Spinal cord (tissue), 10 donors: Measurements from ENCODE around the gene TMPRSS9. TPM values are rescaled to one million over a fixed set of nuclear protein-coding genes. Genes with fewer than 3 reads are reported as not detected.
A peak's percentile ranks its signal among the peaks of the same experiment; 100 is the strongest.

Source experiments
- DNase-seq, 6 donors: peaks; one replicate each; pipeline versions ENCODE4 v3.0.0 to v3.0.0-alpha.2; 2013 to 2015; ENCODE audit warnings: low spot score in 6 of 6, low read depth in 4 of 6
- H3K27ac ChIP-seq: one replicate; pipeline ENCODE4 v1.5.1; 2013; ENCODE audit warnings: low read depth, low read length, control low read depth
- H3K27me3 ChIP-seq: one replicate; pipeline ENCODE4 v1.6.1; 2013; ENCODE audit warnings: low read length; ENCODE audit not compliant: control insufficient read depth, insufficient read depth
- H3K36me3 ChIP-seq: one replicate; pipeline ENCODE4 v1.6.1; 2013; ENCODE audit warnings: low read length; ENCODE audit not compliant: control insufficient read depth, insufficient read depth
- H3K4me1 ChIP-seq: one replicate; pipeline ENCODE4 v1.6.1; 2013; ENCODE audit warnings: low read length; ENCODE audit not compliant: control insufficient read depth, insufficient read depth
- H3K4me3 ChIP-seq: one replicate; pipeline ENCODE4 v1.5.1; 2013; ENCODE audit warnings: low read depth, low read length, control low read depth
- H3K9me3 ChIP-seq: one replicate; pipeline ENCODE4 v1.6.1; 2013; ENCODE audit warnings: low read length; ENCODE audit not compliant: control insufficient read depth, insufficient read depth
- WGBS: methylation state at CpG from one replicate; pipeline ENCODE4 v1.1.5; 2013; ENCODE audit warnings: missing lambda C conversion rate; ENCODE audit not compliant: insufficient coverage; 5-methylcytosine and 5-hydroxymethylcytosine counted together
- polyA plus RNA-seq, 2 donors: library from polyadenylated mRNA; unstranded; fragments of 120-200 nt; gene quantifications; one replicate each; pipeline ENCODE4 v1.2.1, GENCODE V29; 2013; ENCODE audit not compliant: insufficient read length in 2 of 2
- total RNA-seq, 2 donors: library from RNA; depleted of rRNA in 1 of 2; stranded (reverse); fragments of 120-200 nt in 1 of 2; fragments of >200 nt in 1 of 2; gene quantifications; one replicate each; pipeline versions ENCODE4 v1.2.3 to v1.2.4, GENCODE V29; 2013 to 2014
- donor health status: healthy.

The TMPRSS9 gene
- total and polyA plus RNA-seq, 4 donors = 0.33 to 3.8 (median 1.4) TPM

DNA sequence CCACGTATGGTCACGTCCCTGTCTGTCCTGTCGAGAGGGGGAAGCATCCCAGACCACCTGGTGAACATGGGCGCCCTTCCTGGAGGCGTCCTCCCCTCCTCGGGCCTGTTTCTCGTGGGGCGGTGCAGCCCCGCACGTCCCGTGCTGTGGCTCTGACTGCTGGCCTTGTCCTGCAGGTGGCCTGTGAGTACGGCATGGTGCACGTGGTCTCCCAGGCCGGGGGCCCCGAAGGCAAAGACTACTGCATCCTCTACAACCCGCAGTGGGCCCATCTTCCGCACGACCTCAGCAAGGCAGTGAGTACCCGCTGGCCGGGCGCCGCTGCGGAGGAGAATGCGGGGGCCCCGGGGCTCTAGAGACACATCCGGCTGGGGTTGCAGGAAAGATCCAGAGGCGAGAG, 25.6 kb upstream of the TMPRSS9 start:
- no peaks in the 10 kb centered on the region for H3K9me3 ChIP-seq
- no peaks in the 10 kb centered on the region for H3K27me3 ChIP-seq
- 95% methylated on average over 27 of the region's 27 CpGs for WGBS
- H3K4me3 ChIP-seq = no peak overlapping the region
- DNase-seq = no peak
- H3K36me3 ChIP-seq = peaks cover 75% of the 10 kb centered on the region
- peaks cover 70% of the 10 kb centered on the region for H3K4me1 ChIP-seq
- H3K27ac ChIP-seq = no peak overlapping the region

DNA sequence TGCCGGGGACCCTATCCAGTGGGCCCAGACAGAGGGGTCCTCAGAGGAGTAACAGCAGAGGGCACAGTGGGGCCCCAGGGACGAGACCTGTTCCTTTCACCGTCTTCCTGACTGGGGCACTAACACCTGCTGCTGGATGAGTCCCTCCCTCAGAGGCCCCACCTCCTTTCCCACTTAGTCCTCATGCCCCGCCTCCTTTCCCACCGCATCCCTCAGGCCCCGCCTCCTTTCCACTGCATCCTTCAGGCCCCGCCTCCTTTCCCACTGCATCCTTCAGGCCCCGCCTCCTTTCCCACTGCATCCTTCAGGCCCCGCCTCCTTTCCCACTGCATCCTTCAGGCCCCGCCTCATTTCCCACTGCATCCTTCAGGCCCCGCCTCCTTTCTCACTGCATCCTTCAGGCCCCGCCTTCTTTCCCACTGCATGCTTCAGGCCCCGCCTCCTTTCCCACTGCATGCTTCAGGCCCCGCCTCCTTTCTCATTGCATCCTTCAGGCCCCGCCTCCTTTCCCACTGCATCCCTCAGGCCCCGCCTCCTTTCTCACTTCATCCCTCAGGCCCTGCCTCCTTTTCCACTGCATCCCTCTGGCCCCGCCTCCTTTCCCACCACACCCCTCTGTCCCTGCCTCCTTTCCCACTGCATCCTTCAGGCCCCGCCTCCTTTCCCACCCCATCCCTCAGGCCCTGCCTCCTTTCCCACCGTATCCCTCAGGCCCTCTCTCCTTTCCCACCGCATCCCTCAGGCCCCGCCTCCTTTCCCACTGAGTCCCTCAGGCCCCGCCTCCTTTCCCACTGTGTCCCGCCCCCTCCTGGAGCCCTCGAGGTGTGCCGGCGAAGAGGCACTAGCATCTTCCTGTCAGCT, 24.8 kb upstream of the TMPRSS9 start:
- WGBS = 93% methylated on average over 24 of the region's 26 CpGs
- Histone ChIP-seq H3K4me1 (peaks cover 62% of the 10 kb centered on the region), H3K36me3 (peaks cover 83% of the 10 kb centered on the region), H3K27me3 (no peaks in the 10 kb centered on the region), H3K4me3 (no peak overlapping the region), H3K27ac (no peak overlapping the region), H3K9me3 (no peaks in the 10 kb centered on the region)
- no peak for DNase-seq

DNA sequence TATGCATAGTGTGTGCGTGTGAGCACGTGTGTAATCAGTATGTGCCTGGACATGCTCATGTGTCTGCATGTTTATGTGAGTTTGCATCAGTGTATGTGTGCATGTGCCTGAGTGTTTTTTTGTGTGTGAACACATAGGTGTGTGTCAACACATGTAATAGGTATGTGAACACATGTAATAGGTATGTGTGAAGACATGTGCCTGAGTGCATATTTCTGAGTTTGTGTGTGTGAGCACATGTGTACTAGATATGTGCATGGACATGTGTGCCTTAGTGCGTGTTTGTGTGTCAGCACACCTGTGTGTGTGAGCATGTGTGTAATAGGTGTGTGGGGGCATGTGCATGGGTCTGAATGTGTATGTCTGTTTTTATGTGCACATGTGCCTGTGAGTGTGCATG, 24.2 kb upstream of the TMPRSS9 start:
- WGBS = 79% methylated on average over 3 of the region's 3 CpGs
- no peak for DNase-seq
- H3K4me1 ChIP-seq = peaks cover 56% of the 10 kb centered on the region
- H3K27ac ChIP-seq = no peak overlapping the region
- peaks cover 86% of the 10 kb centered on the region for H3K36me3 ChIP-seq
- no peak overlapping the region for H3K4me3 ChIP-seq
- no peaks in the 10 kb centered on the region for H3K9me3 ChIP-seq
- H3K27me3 ChIP-seq = no peaks in the 10 kb centered on the region

DNA sequence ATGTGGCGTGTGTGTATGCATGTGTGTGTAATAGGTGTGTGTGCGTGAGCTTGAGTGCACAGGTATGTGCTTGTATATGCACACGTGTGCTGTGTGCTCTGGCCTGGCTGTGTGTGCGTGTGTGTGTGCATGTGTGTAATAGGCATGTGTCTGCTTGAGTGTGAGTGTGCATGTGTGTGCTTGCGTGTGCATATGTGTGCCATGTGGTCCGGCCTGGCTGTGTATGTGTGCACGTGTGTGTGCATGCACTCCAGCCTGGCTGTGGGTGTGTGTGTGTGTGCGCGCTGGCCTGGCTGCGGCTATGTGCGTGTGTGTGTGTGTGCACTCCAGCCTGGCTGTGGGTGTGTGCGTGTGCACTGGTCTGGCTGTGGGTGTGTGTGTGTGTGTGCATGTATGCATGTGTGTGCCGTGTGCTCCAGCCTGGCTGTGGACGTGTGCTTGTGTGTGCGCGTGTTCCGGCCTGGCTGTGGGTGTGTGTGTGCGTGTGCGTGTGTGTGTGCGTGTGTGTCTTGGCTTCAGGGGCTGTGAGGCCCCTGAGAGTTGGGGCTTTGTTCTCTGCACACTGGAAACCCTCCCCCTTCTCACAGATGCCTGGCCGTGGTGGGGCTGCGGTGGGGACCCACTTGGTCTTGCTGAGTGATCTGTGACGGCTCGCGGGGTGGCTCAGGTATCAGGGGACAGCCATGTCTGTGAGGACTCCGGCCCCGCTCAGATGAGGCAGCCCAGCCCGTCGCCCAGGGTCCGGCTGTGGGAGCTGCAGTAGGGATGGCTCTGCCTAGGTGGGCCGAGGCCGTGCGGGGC, 23.3 kb upstream of the TMPRSS9 start:
- peaks cover 93% of the 10 kb centered on the region for H3K36me3 ChIP-seq
- H3K27me3 ChIP-seq = no peaks in the 10 kb centered on the region
- peak in 1 of 6 donors; percentile 25 for DNase-seq
- no peaks in the 10 kb centered on the region for H3K9me3 ChIP-seq
- 78% methylated on average over 26 of the region's 33 CpGs for WGBS
- H3K4me1 ChIP-seq = peaks cover 47% of the 10 kb centered on the region
- H3K27ac ChIP-seq = peak overlapping the region; percentile 52
- no peak overlapping the region for H3K4me3 ChIP-seq

DNA sequence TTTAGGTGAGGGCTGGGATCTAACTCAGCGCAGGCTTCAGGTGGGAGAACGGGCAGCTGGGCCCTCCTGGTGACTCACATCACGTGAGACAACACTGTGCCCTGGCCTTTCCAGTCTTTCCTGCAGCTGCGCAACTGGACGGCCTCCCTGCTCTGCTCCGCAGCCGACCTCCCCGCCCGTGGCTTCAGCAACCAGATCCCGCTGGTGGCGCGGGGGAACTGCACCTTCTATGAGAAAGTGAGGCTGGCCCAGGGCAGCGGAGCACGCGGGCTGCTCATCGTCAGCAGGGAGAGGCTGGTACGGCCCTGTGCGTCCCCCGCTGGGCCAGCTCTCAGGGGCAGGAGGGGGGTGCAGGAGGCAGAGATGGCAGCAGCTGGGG, 22.7 kb upstream of the TMPRSS9 start:
- Histone ChIP-seq H3K27ac (peak overlapping the region; percentile 52), H3K4me1 (peaks cover 41% of the 10 kb centered on the region), H3K27me3 (no peaks in the 10 kb centered on the region), H3K4me3 (no peak overlapping the region), H3K36me3 (peaks cover 93% of the 10 kb centered on the region), H3K9me3 (no peaks in the 10 kb centered on the region)
- 25% methylated on average over 19 of the region's 19 CpGs for WGBS
- peak in 3 of 6 donors; percentile 9 to 78 (median 69) for DNase-seq

DNA sequence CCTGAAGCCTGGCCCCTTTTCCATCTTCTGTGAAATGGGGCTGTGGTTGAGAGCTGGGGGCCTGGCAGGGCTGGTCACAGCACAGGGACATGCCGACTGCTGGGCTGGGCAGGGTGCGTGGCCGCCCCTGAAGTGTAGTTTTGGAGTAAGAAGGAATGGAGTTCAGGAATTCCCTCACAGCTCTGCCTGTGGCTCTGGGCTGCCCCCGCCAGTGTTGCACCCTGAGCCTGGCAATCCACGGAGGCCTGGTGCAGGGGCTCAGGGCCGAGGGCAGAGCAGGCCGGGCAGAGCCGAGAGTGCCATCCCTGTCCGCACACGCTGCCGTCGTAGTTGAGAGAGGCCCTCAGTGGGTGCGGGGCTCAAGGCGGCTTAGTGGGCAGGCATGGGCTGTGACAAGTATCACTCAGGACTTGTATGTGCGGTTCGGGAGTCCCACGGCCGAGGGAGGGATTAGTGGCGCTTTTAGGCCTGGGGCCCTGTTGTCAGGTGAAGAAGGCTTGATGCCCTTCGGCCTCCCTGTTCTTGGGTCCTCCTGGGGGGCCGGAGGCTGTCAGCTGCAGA, 21.9 kb upstream of the TMPRSS9 start:
- peaks cover 33% of the 10 kb centered on the region for H3K4me1 ChIP-seq
- no peak overlapping the region for H3K27ac ChIP-seq
- H3K36me3 ChIP-seq = peaks cover 99% of the 10 kb centered on the region
- no peak overlapping the region for H3K4me3 ChIP-seq
- DNase-seq = no peak
- WGBS = 93% methylated on average over 21 of the region's 21 CpGs
- H3K9me3 ChIP-seq = no peaks in the 10 kb centered on the region
- no peaks in the 10 kb centered on the region for H3K27me3 ChIP-seq

DNA sequence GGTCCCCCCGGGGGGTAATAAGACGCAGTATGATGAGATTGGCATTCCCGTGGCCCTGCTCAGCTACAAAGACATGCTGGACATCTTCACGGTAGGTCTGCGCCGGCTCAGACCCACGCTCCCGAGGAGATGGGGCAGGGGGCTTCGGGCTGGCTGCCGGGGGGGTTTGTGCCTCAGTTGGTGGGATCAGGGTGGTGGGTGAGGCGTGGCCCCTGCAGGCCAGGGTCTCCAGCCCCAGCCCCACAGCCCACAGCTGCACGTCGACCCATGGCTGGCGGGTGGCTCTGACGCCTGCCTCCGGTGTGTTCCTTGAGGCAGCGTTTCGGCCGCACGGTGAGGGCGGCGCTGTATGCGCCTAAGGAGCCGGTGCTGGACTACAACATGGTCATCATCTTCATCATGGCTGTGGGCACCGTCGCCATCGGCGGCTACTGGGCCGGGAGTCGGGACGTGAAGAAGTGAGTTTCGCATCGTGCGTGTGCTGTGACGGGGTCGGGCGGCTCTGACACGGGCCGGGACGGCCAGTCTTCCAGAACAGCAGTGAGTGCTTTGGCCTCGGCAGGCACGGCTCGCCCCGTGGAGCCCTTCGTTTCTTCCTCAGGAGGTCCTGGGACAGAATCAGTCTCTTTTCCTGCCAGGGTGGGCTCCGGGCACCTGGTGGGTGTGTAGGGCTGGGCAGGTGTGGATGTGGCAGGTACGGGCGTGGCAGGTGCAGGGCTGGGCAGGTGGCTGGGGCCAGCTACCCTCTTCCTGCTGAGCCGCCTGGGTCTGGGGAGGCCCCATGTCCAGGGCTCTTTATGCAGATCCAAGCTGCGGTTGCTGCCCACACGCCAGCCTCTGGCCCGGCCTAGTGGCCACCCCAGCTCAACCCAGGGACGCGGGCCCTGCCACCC, 21.1 kb upstream of the TMPRSS9 start:
- H3K4me1 ChIP-seq = peaks cover 24% of the 10 kb centered on the region
- DNase-seq = no peak
- H3K9me3 ChIP-seq = no peaks in the 10 kb centered on the region
- H3K4me3 ChIP-seq = no peak overlapping the region
- no peak overlapping the region for H3K27ac ChIP-seq
- 94% methylated on average over 52 of the region's 54 CpGs for WGBS
- H3K36me3 ChIP-seq = peaks cover 97% of the 10 kb centered on the region
- H3K27me3 ChIP-seq = no peaks in the 10 kb centered on the region

DNA sequence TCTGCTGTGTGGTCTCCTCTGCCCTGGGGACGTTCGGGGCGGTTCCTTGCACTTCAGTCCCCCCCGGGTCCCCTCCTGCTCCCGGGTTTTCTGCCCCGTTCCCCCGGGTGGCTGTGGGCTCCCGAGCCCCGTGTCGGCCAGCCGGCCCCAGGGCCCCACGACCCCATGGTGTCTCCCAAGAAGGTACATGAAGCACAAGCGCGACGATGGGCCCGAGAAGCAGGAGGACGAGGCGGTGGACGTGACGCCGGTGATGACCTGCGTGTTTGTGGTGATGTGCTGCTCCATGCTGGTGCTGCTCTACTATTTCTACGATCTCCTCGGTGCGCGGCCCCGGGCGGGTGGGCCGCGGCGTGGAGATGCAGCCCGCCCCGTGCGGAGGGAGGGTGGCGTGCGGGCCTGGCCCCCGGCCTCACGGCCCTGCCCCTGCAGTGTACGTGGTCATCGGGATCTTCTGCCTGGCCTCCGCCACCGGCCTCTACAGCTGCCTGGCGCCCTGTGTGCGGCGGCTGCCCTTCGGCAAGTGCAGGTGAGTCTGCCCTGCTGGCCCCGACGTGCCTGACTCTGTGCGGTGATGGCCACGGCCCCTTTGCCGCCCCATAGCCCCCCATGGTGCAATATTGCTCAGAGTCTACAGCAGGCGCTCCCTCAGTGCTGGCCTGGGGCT, 20.3 kb upstream of the TMPRSS9 start:
- Histone ChIP-seq H3K27ac (no peak overlapping the region), H3K4me1 (peaks cover 20% of the 10 kb centered on the region), H3K9me3 (no peaks in the 10 kb centered on the region), H3K4me3 (no peak overlapping the region), H3K27me3 (no peaks in the 10 kb centered on the region), H3K36me3 (peaks cover 96% of the 10 kb centered on the region)
- DNase-seq = no peak
- 92% methylated on average over 50 of the region's 52 CpGs for WGBS
